ENCODE results near the gene TMEM220. TPM values are rescaled to one million over a fixed set of nuclear protein-coding genes. Genes with fewer than 3 reads are reported as not detected.
"Not testable (repeated sequence)": the region's sequence is repeated elsewhere in the genome, so short reads cannot be mapped to it uniquely, and the experiment has no call there.

The TMEM220 gene
- total and polyA plus RNA-seq, 4 experiments from 2014 or later, result 1.8 to 3.5 (median 2.9) TPM

- CTCF ChIA-PET (ENCODE audit: partially characterized antibody), result interaction anchor here (1.4 to 1.8 kb wide), 2 partner anchors 14 to 40 kb away, joined by 3 to 8 read pairs; no protein-coding TSS in a partner anchor
Measured at GRCh38 chr17:10697092-10698081, 32.4 kb downstream of the TMEM220 start, which contains the start of the genes ADPRM and SCO1. Gene ADPRM (plus strand): TSS chr17:10697594. CDS start chr17:10704927, 7,333 bp downstream. Gene SCO1 (minus strand): TSS chr17:10697533. CDS start chr17:10697507, 26 bp downstream.

DNA sequence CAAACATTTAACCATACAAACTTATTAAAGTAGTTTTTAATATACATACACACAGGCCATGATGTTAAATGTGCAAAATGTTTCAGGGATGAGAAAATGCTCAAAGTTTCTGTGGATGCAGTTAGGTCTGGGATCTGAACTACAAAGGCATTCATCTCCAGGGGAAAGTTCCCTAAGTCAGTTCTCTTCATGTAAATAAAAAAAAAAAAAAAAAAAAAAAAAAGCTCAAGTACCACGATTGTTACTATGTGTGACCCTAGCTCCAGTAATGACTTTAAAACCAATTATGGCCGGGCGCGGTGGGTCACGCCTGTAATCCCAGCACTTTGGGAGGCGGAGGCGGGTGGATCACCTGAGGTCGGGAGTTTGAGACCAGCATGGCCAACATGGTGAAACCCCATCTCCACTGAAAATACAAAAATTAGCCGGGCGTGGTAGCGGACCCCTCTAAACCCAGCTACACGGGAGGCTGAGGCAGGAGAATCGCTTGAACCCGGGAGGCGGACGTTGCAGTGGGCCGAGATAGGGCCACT is 33.9 kb downstream of the TMEM220 start:
- peak overlapping the region in 1 of 7 donors; percentile 91 for H3K27ac Mint-ChIP-seq

More at GRCh38 chr17:10697092-10698081, 32.4 kb downstream of the TMEM220 start, which contains the start of the genes ADPRM and SCO1:
- H3K4me3 ChIP-seq (ENCODE audit: low read length in 2 of 2), result peak within 1 kb of the TSS; percentile 80 to 95
- H3K36me3 ChIP-seq (ENCODE audit: insufficient read depth, low read length), result peaks cover 13% of the 10 kb centered on the region
- H3K27me3 ChIP-seq (ENCODE audit: insufficient read depth, low read length), result no peaks in the 10 kb centered on the region
- no peaks in the 10 kb centered on the region for H3K27me3 Mint-ChIP-seq
- H3K27ac ChIP-seq (ENCODE audit: low read depth, low read length), result peak within 1 kb of the TSS; percentile 96
- H3K9me3 Mint-ChIP-seq, result no peaks in the 10 kb centered on the region
- intact Hi-C loops (cut with micrococcal nuclease), result loop anchor here (1.0 to 5.0 kb wide), 3 partner anchors 32 to 1300 kb away; partner anchors contain the start of gene ZNF18
- peak; percentile 86 to 91 (median 87) for DNase-seq
- H3K4me3 Mint-ChIP-seq, result peak within 1 kb of the TSS; percentile 91 to 98 (median 97)
- POLR2A ChIA-PET (ENCODE audit: partially characterized antibody), result interaction anchor here (0.8 kb wide), 1 partner anchor 1300 kb away, joined by 3 read pairs; the partner anchor contains the start of gene ZNF18
- peak within 1 kb of the TSS; percentile 91 to 98 (median 94) for H3K27ac Mint-ChIP-seq
- H3K9me3 ChIP-seq (ENCODE audit: control insufficient read depth in 1 of 2, low read length in 2 of 2), result no peaks in the 10 kb centered on the region
- peaks cover 24 to 52% of the 10 kb centered on the region in 2 donors for H3K36me3 Mint-ChIP-seq
- H3K4me1 ChIP-seq (ENCODE audit: insufficient read depth, low read length), result peaks cover 55% of the 10 kb centered on the region
- H3K4me1 Mint-ChIP-seq, result peaks cover 37 to 71% (median 54%) of the 10 kb centered on the region in 4 donors

GRCh38 chr17:10687499-10687898 is 42.3 kb downstream of the TMEM220 start:
- POLR2A ChIA-PET (ENCODE audit: partially characterized antibody), result no interaction called here
- intact Hi-C loops (cut with micrococcal nuclease), result no loop called here
- H3K4me3 ChIP-seq (ENCODE audit: low read length in 2 of 2), result no peak overlapping the region
- Mint-ChIP-seq H3K27me3 (no peaks in the 10 kb centered on the region), H3K36me3 (peaks cover 69 to 76% of the 10 kb centered on the region in 2 donors), H3K27ac (no peak overlapping the region), H3K9me3 (no peaks in the 10 kb centered on the region), H3K4me3 (no peak overlapping the region), H3K4me1 (peaks cover 22 to 36% (median 30%) of the 10 kb centered on the region in 4 donors)
- peaks cover 39% of the 10 kb centered on the region for H3K36me3 ChIP-seq (ENCODE audit: insufficient read depth, low read length)
- no peaks in the 10 kb centered on the region for H3K27me3 ChIP-seq (ENCODE audit: insufficient read depth, low read length)
- H3K4me1 ChIP-seq (ENCODE audit: insufficient read depth, low read length), result peaks cover 4% of the 10 kb centered on the region
- CTCF ChIA-PET (ENCODE audit: partially characterized antibody), result no interaction called here
- H3K27ac ChIP-seq (ENCODE audit: low read depth, low read length), result no peak overlapping the region
- no peaks in the 10 kb centered on the region for H3K9me3 ChIP-seq (ENCODE audit: control insufficient read depth in 1 of 2, low read length in 2 of 2)
- no peak for DNase-seq

More for the DNA sequence above, 33.9 kb downstream of the TMEM220 start:
- Histone ChIP-seq H3K4me3 (ENCODE audit: low read length in 2 of 2) (peak overlapping the region in 1 of 2 donors; percentile 95), H3K4me1 (ENCODE audit: insufficient read depth, low read length) (peaks cover 44% of the 10 kb centered on the region), H3K36me3 (ENCODE audit: insufficient read depth, low read length) (peaks cover 25% of the 10 kb centered on the region)
- H3K4me1 Mint-ChIP-seq, result peaks cover 29 to 68% (median 50%) of the 10 kb centered on the region in 4 donors
- peaks cover 31 to 62% of the 10 kb centered on the region in 2 donors for H3K36me3 Mint-ChIP-seq
- H3K9me3 Mint-ChIP-seq; H3K9me3 ChIP-seq (ENCODE audit: control insufficient read depth in 1 of 2, low read length in 2 of 2); H3K27me3 Mint-ChIP-seq; H3K27ac ChIP-seq (ENCODE audit: low read depth, low read length); H3K27me3 ChIP-seq (ENCODE audit: insufficient read depth, low read length); DNase-seq; POLR2A ChIA-PET (ENCODE audit: partially characterized antibody): not testable (repeated sequence)
- CTCF ChIA-PET (ENCODE audit: partially characterized antibody), result interaction anchor here (1.8 kb wide), 1 partner anchor 41 kb away, joined by 8 read pairs; no protein-coding TSS in a partner anchor
- peak overlapping the region; percentile 36 to 98 (median 96) for H3K4me3 Mint-ChIP-seq
- intact Hi-C loops (cut with micrococcal nuclease), result loop anchor here (5.0 kb wide), 1 partner anchor 1301 kb away; the partner anchor contains the start of gene ZNF18

GRCh38 chr17:10683853-10684252 is 46.0 kb downstream of the TMEM220 start:
- CTCF ChIA-PET (ENCODE audit: partially characterized antibody), result interaction anchor here (0.9 to 2.2 kb wide), 4 partner anchors 13 to 66 kb away, joined by 3 to 9 read pairs (median 4); partner anchors contain the start of genes ADPRM and SCO1
- Mint-ChIP-seq H3K27me3 (no peaks in the 10 kb centered on the region), H3K4me1 (peaks cover 4 to 10% (median 9%) of the 10 kb centered on the region in 4 donors), H3K27ac (peak overlapping the region in 1 of 7 donors; percentile 21), H3K9me3 (no peaks in the 10 kb centered on the region), H3K36me3 (peaks cover 68 to 73% of the 10 kb centered on the region in 2 donors), H3K4me3 (no peak overlapping the region)
- peak in 1 of 5 donors; percentile 3 for DNase-seq
- intact Hi-C loops (cut with micrococcal nuclease), result no loop called here
- POLR2A ChIA-PET (ENCODE audit: partially characterized antibody), result no interaction called here
- Histone ChIP-seq H3K36me3 (ENCODE audit: insufficient read depth, low read length) (peaks cover 30% of the 10 kb centered on the region), H3K4me3 (ENCODE audit: low read length in 2 of 2) (no peak overlapping the region), H3K27ac (ENCODE audit: low read depth, low read length) (no peak overlapping the region), H3K9me3 (ENCODE audit: control insufficient read depth in 1 of 2, low read length in 2 of 2) (no peaks in the 10 kb centered on the region), H3K27me3 (ENCODE audit: insufficient read depth, low read length) (no peaks in the 10 kb centered on the region), H3K4me1 (ENCODE audit: insufficient read depth, low read length) (no peaks in the 10 kb centered on the region)

DNA sequence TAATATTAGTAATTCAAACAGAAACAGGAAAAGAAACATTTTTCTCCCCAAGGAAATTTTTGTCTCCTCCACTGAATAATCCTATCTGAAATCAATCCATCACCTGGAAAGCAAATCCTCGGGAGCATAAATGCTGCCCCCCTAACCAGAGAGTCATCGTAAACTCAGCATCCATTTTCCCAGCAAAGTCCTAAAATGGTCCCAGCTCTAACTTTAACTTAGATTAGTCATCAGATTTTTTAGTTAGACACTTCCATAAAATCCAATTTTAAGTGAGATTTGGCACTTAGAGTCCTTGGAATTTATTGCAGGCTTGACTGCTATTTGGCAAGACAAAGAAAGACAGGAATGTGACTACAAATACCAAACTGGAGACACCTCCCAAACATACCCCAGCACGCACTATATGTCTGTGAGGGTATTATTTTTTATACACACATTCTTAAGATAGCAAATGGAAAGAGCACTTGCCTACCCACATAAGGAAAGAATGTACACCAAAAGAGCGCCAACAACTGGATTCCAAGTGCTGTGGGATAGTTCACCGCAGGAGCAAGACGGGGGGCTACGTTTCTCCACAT is 47.9 kb downstream of the TMEM220 start:
- no peak for DNase-seq
- H3K4me3 Mint-ChIP-seq, result no peak overlapping the region
- intact Hi-C loops (cut with micrococcal nuclease), result no loop called here
- H3K27me3 Mint-ChIP-seq, result no peaks in the 10 kb centered on the region
- H3K36me3 Mint-ChIP-seq, result peaks cover 75 to 79% of the 10 kb centered on the region in 2 donors
- Histone ChIP-seq H3K4me3 (ENCODE audit: low read length in 2 of 2) (no peak overlapping the region), H3K4me1 (ENCODE audit: insufficient read depth, low read length) (no peaks in the 10 kb centered on the region), H3K36me3 (ENCODE audit: insufficient read depth, low read length) (peaks cover 30% of the 10 kb centered on the region), H3K27me3 (ENCODE audit: insufficient read depth, low read length) (no peaks in the 10 kb centered on the region), H3K9me3 (ENCODE audit: control insufficient read depth in 1 of 2, low read length in 2 of 2) (no peaks in the 10 kb centered on the region), H3K27ac (ENCODE audit: low read depth, low read length) (no peak overlapping the region)
- no peaks in the 10 kb centered on the region for H3K9me3 Mint-ChIP-seq
- H3K4me1 Mint-ChIP-seq, result peaks cover 0 to 4% (median 2%) of the 10 kb centered on the region in 4 donors
- ChIA-PET CTCF (ENCODE audit: partially characterized antibody) (interaction anchor here (0.9 kb wide), 1 partner anchor 35 kb away, joined by 3 read pairs; no protein-coding TSS in a partner anchor), POLR2A (ENCODE audit: partially characterized antibody) (no interaction called here)
- no peak overlapping the region for H3K27ac Mint-ChIP-seq

GRCh38 chr17:10674704-10675103 is 55.1 kb downstream of the TMEM220 start:
- no peak overlapping the region for H3K4me3 Mint-ChIP-seq
- no peaks in the 10 kb centered on the region for H3K27me3 Mint-ChIP-seq
- H3K9me3 Mint-ChIP-seq, result no peaks in the 10 kb centered on the region
- H3K36me3 ChIP-seq (ENCODE audit: insufficient read depth, low read length), result peaks cover 8% of the 10 kb centered on the region
- peaks cover 34 to 57% of the 10 kb centered on the region in 2 donors for H3K36me3 Mint-ChIP-seq
- ChIA-PET CTCF (ENCODE audit: partially characterized antibody) (interaction anchor here (1.4 to 2.9 kb wide), 2 partner anchors 28 to 57 kb away, joined by 4 to 11 read pairs; no protein-coding TSS in a partner anchor), POLR2A (ENCODE audit: partially characterized antibody) (no interaction called here)
- H3K4me1 Mint-ChIP-seq, result no peaks in the 10 kb centered on the region
- H3K27ac ChIP-seq (ENCODE audit: low read depth, low read length), result no peak overlapping the region
- H3K27ac Mint-ChIP-seq, result no peak overlapping the region
- DNase-seq, result no peak
- no peaks in the 10 kb centered on the region for H3K4me1 ChIP-seq (ENCODE audit: insufficient read depth, low read length)
- H3K9me3 ChIP-seq (ENCODE audit: control insufficient read depth in 1 of 2, low read length in 2 of 2), result no peaks in the 10 kb centered on the region
- no peak overlapping the region for H3K4me3 ChIP-seq (ENCODE audit: low read length in 2 of 2)
- intact Hi-C loops (cut with micrococcal nuclease), result no loop called here
- no peaks in the 10 kb centered on the region for H3K27me3 ChIP-seq (ENCODE audit: insufficient read depth, low read length)
